ENCODE data around the gene MID2.

The MID2 gene

GRCh38 chrX:107826238-107827029 is 768 bp downstream of the MID2 start:
- Mint-ChIP-seq H3K27ac (no peak overlapping the region), H3K4me1 (peaks cover 22% of the 10 kb centered on the region)
- peak; percentile 60 for DNase-seq

GRCh38 chrX:107827030-107827831 is 1.6 kb downstream of the MID2 start:
- H3K4me1 Mint-ChIP-seq = peaks cover 22% of the 10 kb centered on the region
- no peak overlapping the region for H3K27ac Mint-ChIP-seq
- peaks cover 48% of the 10 kb centered on the region for H3K9me3 Mint-ChIP-seq
- peaks cover 33% of the 10 kb centered on the region for H3K27me3 Mint-ChIP-seq (ENCODE audit: low read depth, poor library complexity)
- TF ChIP-seq CTCF (IDR thresholded peaks at IDR 0.05) = no peak
- no peaks in the 10 kb centered on the region for H3K36me3 Mint-ChIP-seq (ENCODE audit: low read depth)
- no peak for DNase-seq
- peak overlapping the region; percentile 83 for H3K4me3 Mint-ChIP-seq

More at GRCh38 chrX:107826238-107827029, 768 bp downstream of the MID2 start:
- TF ChIP-seq CTCF (IDR thresholded peaks at IDR 0.05) = no peak
- H3K4me3 Mint-ChIP-seq = peak overlapping the region; percentile 83
- no peaks in the 10 kb centered on the region for H3K36me3 Mint-ChIP-seq (ENCODE audit: low read depth)
- H3K9me3 Mint-ChIP-seq = peaks cover 48% of the 10 kb centered on the region
- H3K27me3 Mint-ChIP-seq (ENCODE audit: low read depth, poor library complexity) = peaks cover 33% of the 10 kb centered on the region

GRCh38 chrX:107827852-107828251 is 2.2 kb downstream of the MID2 start:
- Mint-ChIP-seq H3K4me3 (peak overlapping the region; percentile 83), H3K36me3 (ENCODE audit: low read depth) (no peaks in the 10 kb centered on the region), H3K27me3 (ENCODE audit: low read depth, poor library complexity) (peaks cover 29% of the 10 kb centered on the region), H3K9me3 (peaks cover 48% of the 10 kb centered on the region), H3K27ac (no peak overlapping the region), H3K4me1 (peaks cover 22% of the 10 kb centered on the region)
- TF ChIP-seq CTCF (IDR thresholded peaks at IDR 0.05) = no peak
- DNase-seq = no peak

- no peak for DNase-seq
- Mint-ChIP-seq H3K27me3 (ENCODE audit: low read depth, poor library complexity) (peaks cover 26% of the 10 kb centered on the region), H3K4me1 (peaks cover 22% of the 10 kb centered on the region), H3K27ac (no peak overlapping the region), H3K9me3 (peaks cover 41% of the 10 kb centered on the region), H3K36me3 (ENCODE audit: low read depth) (no peaks in the 10 kb centered on the region), H3K4me3 (no peak overlapping the region)
- TF ChIP-seq CTCF (IDR thresholded peaks at IDR 0.05) = no peak
Observed at GRCh38 chrX:107829878-107830277, 4.2 kb downstream of the MID2 start.

- Mint-ChIP-seq H3K36me3 (ENCODE audit: low read depth) (no peaks in the 10 kb centered on the region), H3K4me3 (no peak overlapping the region), H3K4me1 (peaks cover 16% of the 10 kb centered on the region), H3K27me3 (ENCODE audit: low read depth, poor library complexity) (peaks cover 17% of the 10 kb centered on the region), H3K9me3 (peaks cover 35% of the 10 kb centered on the region), H3K27ac (no peak overlapping the region)
- no peak for TF ChIP-seq CTCF (IDR thresholded peaks at IDR 0.05)
- no peak for DNase-seq
Observed at GRCh38 chrX:107831071-107831730, 5.5 kb downstream of the MID2 start.
